Gastroesophageal sphincter (tissue), 2 donors: ENCODE results near the gene AQP12B.

Experiments used
- POLR2A ChIP-seq, 2 donors: fragments of 450-650 bp; IDR thresholded peaks; one replicate each; pipeline ENCODE4 v1.6.1; 2017; ENCODE audit warnings: antibody characterized with exemption in 2 of 2, mild to moderate bottlenecking in 2 of 2, moderate library complexity in 1 of 2
- POLR2AphosphoS5 ChIP-seq: sonication (generic); formaldehyde crosslinking; IDR thresholded peaks from one replicate; pipeline ENCODE4 v1.6.1; 2017; ENCODE audit warnings: antibody characterized with exemption

DNA sequence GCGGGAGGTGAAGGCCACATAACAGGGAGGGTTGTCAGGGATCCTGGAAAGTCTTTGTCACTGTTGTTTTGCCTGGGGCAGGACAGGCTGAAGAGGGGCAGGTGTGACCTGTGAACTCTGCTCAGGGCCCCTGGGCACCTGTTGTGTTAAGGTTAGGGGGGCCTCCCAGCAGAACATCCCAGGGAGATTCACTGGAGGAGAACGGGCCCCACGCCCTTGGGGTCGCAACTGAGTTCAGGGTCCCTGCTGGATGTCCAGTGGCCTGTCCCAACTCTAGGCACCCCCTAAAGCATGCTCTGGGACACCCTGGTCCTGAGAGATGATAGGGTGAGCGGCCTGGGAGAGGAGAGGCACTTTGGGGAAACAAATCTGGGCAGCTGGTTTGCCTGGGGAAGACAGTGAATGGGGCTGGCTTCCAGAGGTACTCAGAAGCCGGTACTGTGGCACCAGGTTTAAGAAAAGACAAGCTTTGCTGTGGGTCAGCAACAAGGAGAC is 34.5 kb downstream of the AQP12B start:
- TF ChIP-seq POLR2AphosphoS5 (no peak), POLR2A (IDR thresholded peaks at IDR 0.05) (no peak)
